ENCODE results near the gene C4A.
"Not testable (repeated sequence)": the region's sequence is repeated elsewhere in the genome, so short reads cannot be mapped to it uniquely, and the experiment has no call there.

The C4A gene

GRCh38 chr6:32047855-32048766 is 66.3 kb downstream of the C4A start:
- peak; percentile 91 for ATAC-seq
- TF ChIP-seq BACH2 (CRISPR knock-in tag; IDR thresholded peaks at IDR 0.05; ENCODE audit: borderline replicate concordance) = no peak
- no peak for TF ChIP-seq GLIS3 (CRISPR knock-in tag; IDR thresholded peaks at IDR 0.05)
- TF ChIP-seq ZC3H10 (CRISPR knock-in tag; IDR thresholded peaks at IDR 0.05) = no peak

DNA sequence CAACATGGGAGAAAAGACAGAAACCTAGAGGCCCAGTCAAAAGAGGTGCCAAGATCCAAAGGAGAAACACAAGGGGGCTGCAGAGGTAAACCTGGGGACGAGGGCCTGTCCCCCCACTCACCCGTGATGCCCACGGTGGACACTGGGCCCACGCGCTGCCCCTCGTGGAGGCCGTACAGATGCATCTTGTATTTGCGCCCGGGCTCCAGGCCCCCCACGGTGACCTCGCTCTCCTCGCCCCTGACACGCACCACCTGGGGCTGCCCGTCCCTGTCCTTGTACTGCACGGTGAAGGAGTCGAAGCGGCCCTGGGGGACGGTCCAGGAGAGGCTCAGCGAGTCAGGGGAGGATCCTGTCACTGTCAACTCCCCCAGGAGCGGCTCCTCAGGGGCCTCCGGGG is 67.3 kb downstream of the C4A start:
- not testable (repeated sequence) for ATAC-seq

DNA sequence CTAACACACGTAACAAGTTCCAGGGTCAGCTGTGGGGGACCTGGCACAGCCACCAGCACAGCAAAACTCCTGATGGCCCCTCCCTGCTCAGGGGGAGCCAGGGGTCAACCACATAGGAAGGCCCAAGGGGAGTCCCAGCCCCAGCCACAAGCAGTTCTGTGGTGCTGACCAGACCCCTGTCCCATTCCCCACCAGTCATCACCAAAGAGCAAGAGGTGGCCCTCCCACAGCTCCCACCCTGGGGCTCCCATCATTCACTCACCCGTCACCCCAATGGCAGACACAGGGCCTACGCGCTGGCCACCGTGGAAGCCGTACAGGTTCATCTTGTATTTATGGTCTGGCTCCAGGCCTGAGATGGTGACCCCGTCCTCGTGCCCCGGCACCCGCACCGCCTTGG is 67.9 kb downstream of the C4A start:
- not testable (repeated sequence) for ATAC-seq

- ATAC-seq = no peak
- TF ChIP-seq CREB5 (CRISPR knock-in tag; IDR thresholded peaks at IDR 0.05; ENCODE audit: low read depth) (no peak), ZNF565 (CRISPR knock-in tag; conservative IDR thresholded peaks at IDR 0.05; ENCODE audit: low read depth) (no peak), ZNF8 (CRISPR knock-in tag; IDR thresholded peaks at IDR 0.05) (no peak), ESRRG (CRISPR knock-in tag; IDR thresholded peaks at IDR 0.05) (no peak), POU6F1 (CRISPR knock-in tag; IDR thresholded peaks at IDR 0.05; ENCODE audit: borderline replicate concordance, low read depth) (no peak), BACH2 (CRISPR knock-in tag; IDR thresholded peaks at IDR 0.05; ENCODE audit: borderline replicate concordance) (no peak), ISL1 (CRISPR knock-in tag; IDR thresholded peaks at IDR 0.05) (no peak), CSDC2 (CRISPR knock-in tag; IDR thresholded peaks at IDR 0.05) (no peak), ZFP30 (CRISPR knock-in tag; IDR thresholded peaks at IDR 0.05) (no peak), TCF4 (CRISPR knock-in tag; IDR thresholded peaks at IDR 0.05; ENCODE audit: borderline replicate concordance) (no peak), GLIS3 (CRISPR knock-in tag; IDR thresholded peaks at IDR 0.05) (no peak), ZFP3 (CRISPR knock-in tag; IDR thresholded peaks at IDR 0.05) (no peak), OSR1 (CRISPR knock-in tag; IDR thresholded peaks at IDR 0.05) (no peak), RARB (CRISPR knock-in tag; IDR thresholded peaks at IDR 0.05) (no peak)
- TF ChIP-seq, protein P1, sequence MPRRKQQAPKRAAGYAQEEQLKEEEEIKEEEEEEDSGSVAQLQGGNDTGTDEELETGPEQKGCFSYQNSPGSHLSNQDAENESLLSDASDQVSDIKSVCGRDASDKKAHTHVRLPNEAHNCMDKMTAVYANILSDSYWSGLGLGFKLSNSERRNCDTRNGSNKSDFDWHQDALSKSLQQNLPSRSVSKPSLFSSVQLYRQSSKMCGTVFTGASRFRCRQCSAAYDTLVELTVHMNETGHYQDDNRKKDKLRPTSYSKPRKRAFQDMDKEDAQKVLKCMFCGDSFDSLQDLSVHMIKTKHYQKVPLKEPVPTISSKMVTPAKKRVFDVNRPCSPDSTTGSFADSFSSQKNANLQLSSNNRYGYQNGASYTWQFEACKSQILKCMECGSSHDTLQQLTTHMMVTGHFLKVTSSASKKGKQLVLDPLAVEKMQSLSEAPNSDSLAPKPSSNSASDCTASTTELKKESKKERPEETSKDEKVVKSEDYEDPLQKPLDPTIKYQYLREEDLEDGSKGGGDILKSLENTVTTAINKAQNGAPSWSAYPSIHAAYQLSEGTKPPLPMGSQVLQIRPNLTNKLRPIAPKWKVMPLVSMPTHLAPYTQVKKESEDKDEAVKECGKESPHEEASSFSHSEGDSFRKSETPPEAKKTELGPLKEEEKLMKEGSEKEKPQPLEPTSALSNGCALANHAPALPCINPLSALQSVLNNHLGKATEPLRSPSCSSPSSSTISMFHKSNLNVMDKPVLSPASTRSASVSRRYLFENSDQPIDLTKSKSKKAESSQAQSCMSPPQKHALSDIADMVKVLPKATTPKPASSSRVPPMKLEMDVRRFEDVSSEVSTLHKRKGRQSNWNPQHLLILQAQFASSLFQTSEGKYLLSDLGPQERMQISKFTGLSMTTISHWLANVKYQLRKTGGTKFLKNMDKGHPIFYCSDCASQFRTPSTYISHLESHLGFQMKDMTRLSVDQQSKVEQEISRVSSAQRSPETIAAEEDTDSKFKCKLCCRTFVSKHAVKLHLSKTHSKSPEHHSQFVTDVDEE (CRISPR knock-in tag; IDR thresholded peaks at IDR 0.05) = no peak
Observed at GRCh38 chr6:32050562-32050961, 68.7 kb downstream of the C4A start.
